Adipocyte (in vitro differentiated cells): ENCODE measurements around the gene SH3BP5.
A peak's percentile ranks its signal among the peaks of the same experiment; 100 is the strongest.
"Not testable (repeated sequence)": the region's sequence is repeated elsewhere in the genome, so short reads cannot be mapped to it uniquely, and the experiment has no call there.

Experiments
- DNase-seq: peaks from one replicate; pipeline ENCODE4 v3.0.0-alpha.2; 2015; ENCODE audit warnings: low read depth
- H3K27me3 ChIP-seq: replicated peaks from 2 replicates; pipeline ENCODE4 v1.7.0; 2013; ENCODE audit warnings: mild to moderate bottlenecking, low read length, moderate library complexity; ENCODE audit not compliant: control insufficient read depth, insufficient read depth
- H3K36me3 ChIP-seq: 2 replicates; pipeline ENCODE4 v1.7.0; 2013; ENCODE audit warnings: low read length, mild to moderate bottlenecking, moderate library complexity; ENCODE audit not compliant: control insufficient read depth, insufficient read depth, severe bottlenecking
- H3K4me1 ChIP-seq: 2 replicates; pipeline ENCODE4 v1.7.0; 2013; ENCODE audit warnings: mild to moderate bottlenecking, low read length, moderate library complexity; ENCODE audit not compliant: control insufficient read depth, insufficient read depth
- H3K4me3 ChIP-seq: 2 replicates; pipeline ENCODE4 v1.7.0; 2013; ENCODE audit warnings: mild to moderate bottlenecking, low read length, moderate library complexity
- H3K9ac ChIP-seq: 2 replicates; pipeline ENCODE4 v1.7.0; 2013; ENCODE audit warnings: mild to moderate bottlenecking, low read length, moderate library complexity
- H3K9me3 ChIP-seq: 2 replicates; pipeline ENCODE4 v1.7.0; 2013; ENCODE audit warnings: mild to moderate bottlenecking, low read length, moderate library complexity; ENCODE audit not compliant: control insufficient read depth

SH3BP5 gene

GRCh38 chr3:15332405-15333098, at the start of gene SH3BP5:
SH3BP5 (minus strand) TSS chr3:15332586; CDS start chr3:15332408, 178 bp downstream.
- peak within 1 kb of the TSS; percentile 94 for H3K9ac ChIP-seq
- no peaks in the 10 kb centered on the region for H3K36me3 ChIP-seq
- peak within 1 kb of the TSS; percentile 96 for H3K4me3 ChIP-seq
- peak; percentile 93 for DNase-seq
- H3K9me3 ChIP-seq: no peaks in the 10 kb centered on the region
- no peaks in the 10 kb centered on the region for H3K27me3 ChIP-seq
- H3K4me1 ChIP-seq: peaks cover 45% of the 10 kb centered on the region

GRCh38 chr3:15380980-15381890, 48.8 kb upstream of the SH3BP5 start:
- Histone ChIP-seq H3K9ac (no peak overlapping the region), H3K4me3 (no peak overlapping the region), H3K4me1 (peaks cover 28% of the 10 kb centered on the region), H3K36me3 (no peaks in the 10 kb centered on the region), H3K9me3 (peaks cover 2% of the 10 kb centered on the region), H3K27me3 (no peaks in the 10 kb centered on the region)
- no peak for DNase-seq

GRCh38 chr3:15377961-15378791, 45.8 kb upstream of the SH3BP5 start:
- Histone ChIP-seq H3K4me1 (peaks cover 14% of the 10 kb centered on the region), H3K9me3 (no peaks in the 10 kb centered on the region), H3K36me3 (no peaks in the 10 kb centered on the region), H3K27me3 (no peaks in the 10 kb centered on the region), H3K9ac (no peak overlapping the region), H3K4me3 (peak overlapping the region; percentile 49)
- DNase-seq: peak; percentile 97

- no peak overlapping the region for H3K9ac ChIP-seq
- H3K36me3 ChIP-seq: no peaks in the 10 kb centered on the region
- H3K27me3 ChIP-seq: no peaks in the 10 kb centered on the region
- DNase-seq: no peak
- H3K9me3 ChIP-seq: no peaks in the 10 kb centered on the region
- H3K4me3 ChIP-seq: no peak overlapping the region
- peaks cover 3% of the 10 kb centered on the region for H3K4me1 ChIP-seq
These were observed 43.1 kb upstream of the SH3BP5 start for GRCh38 chr3:15375461-15376000.

- Histone ChIP-seq H3K9me3 (no peaks in the 10 kb centered on the region), H3K9ac (no peak overlapping the region), H3K4me3 (no peak overlapping the region), H3K4me1 (peaks cover 2% of the 10 kb centered on the region), H3K27me3 (no peaks in the 10 kb centered on the region), H3K36me3 (no peaks in the 10 kb centered on the region)
- no peak for DNase-seq
These were observed 40.5 kb upstream of the SH3BP5 start for GRCh38 chr3:15372918-15373317.

GRCh38 chr3:15368561-15369135, 36.3 kb upstream of the SH3BP5 start:
- Histone ChIP-seq H3K4me3 (no peak overlapping the region), H3K4me1 (no peaks in the 10 kb centered on the region), H3K9me3 (no peaks in the 10 kb centered on the region), H3K9ac (no peak overlapping the region), H3K27me3 (no peaks in the 10 kb centered on the region), H3K36me3 (no peaks in the 10 kb centered on the region)
- DNase-seq: no peak

- no peak overlapping the region for H3K9ac ChIP-seq
- no peaks in the 10 kb centered on the region for H3K9me3 ChIP-seq
- DNase-seq: peak; percentile 59
- H3K4me1 ChIP-seq: no peaks in the 10 kb centered on the region
- no peaks in the 10 kb centered on the region for H3K36me3 ChIP-seq
- no peak overlapping the region for H3K4me3 ChIP-seq
- no peaks in the 10 kb centered on the region for H3K27me3 ChIP-seq
These were observed 34.7 kb upstream of the SH3BP5 start for GRCh38 chr3:15367059-15367458.

- not testable (repeated sequence) for H3K9me3 ChIP-seq, H3K27me3 ChIP-seq, H3K9ac ChIP-seq, H3K4me3 ChIP-seq, H3K36me3 ChIP-seq
- peak; percentile 13 for DNase-seq
- peaks cover 16% of the 10 kb centered on the region for H3K4me1 ChIP-seq
These were observed 31.7 kb upstream of the SH3BP5 start for GRCh38 chr3:15364078-15364477.

GRCh38 chr3:15361494-15362214, 29.3 kb upstream of the SH3BP5 start:
- Histone ChIP-seq H3K27me3 (no peaks in the 10 kb centered on the region), H3K9me3 (no peaks in the 10 kb centered on the region), H3K9ac (no peak overlapping the region), H3K4me1 (peaks cover 16% of the 10 kb centered on the region), H3K36me3 (no peaks in the 10 kb centered on the region), H3K4me3 (peak overlapping the region; percentile 45)
- peak; percentile 54 for DNase-seq

GRCh38 chr3:15360788-15361493, 28.6 kb upstream of the SH3BP5 start:
- Histone ChIP-seq H3K9me3 (no peaks in the 10 kb centered on the region), H3K4me3 (peak overlapping the region; percentile 45), H3K4me1 (peaks cover 16% of the 10 kb centered on the region), H3K27me3 (no peaks in the 10 kb centered on the region), H3K36me3 (no peaks in the 10 kb centered on the region), H3K9ac (peak overlapping the region; percentile 43)
- peak; percentile 83 for DNase-seq
